Effector memory CD8-positive, alpha-beta T cell (primary cell): ENCODE measurements around the gene PMAIP1.
"Not testable (repeated sequence)": the region's sequence is repeated elsewhere in the genome, so short reads cannot be mapped to it uniquely, and the experiment has no call there.

ENCODE experiments used
- ATAC-seq: fragments of 150-1000 bp; cut with Tn5 transposase; replicated peaks from 2 replicates; pipeline ENCODE4 v1.10.0; 2021; ENCODE audit warnings: mild to moderate bottlenecking, moderate library complexity
- DNase-seq, 3 experiments: peaks; one replicate each; pipeline ENCODE4 v3.0.0; 2021
- H3K27ac Mint-ChIP-seq, 2 donors: one replicate each; pipeline ENCODE4 v1.8.0; 2022; ENCODE audit warnings: mild to moderate bottlenecking in 2 of 2, mixed read lengths in 2 of 2, moderate library complexity in 2 of 2
- H3K27me3 Mint-ChIP-seq, 2 donors: one replicate each; pipeline ENCODE4 v1.8.0; 2022; ENCODE audit warnings: mixed read lengths in 2 of 2
- H3K36me3 Mint-ChIP-seq: one replicate; pipeline ENCODE4 v1.8.0; 2022; ENCODE audit warnings: mild to moderate bottlenecking, moderate library complexity, mixed read lengths; ENCODE audit not compliant: insufficient read depth
- H3K4me1 Mint-ChIP-seq, 2 donors: one replicate each; pipeline ENCODE4 v1.8.0; 2022; ENCODE audit warnings: low read depth in 2 of 2, mixed read lengths in 2 of 2
- H3K4me3 Mint-ChIP-seq, 2 donors: one replicate each; pipeline ENCODE4 v1.8.0; 2022; ENCODE audit warnings: mild to moderate bottlenecking in 2 of 2, mixed read lengths in 2 of 2, moderate library complexity in 2 of 2
- H3K9me3 Mint-ChIP-seq, 2 donors: one replicate each; pipeline ENCODE4 v1.8.0; 2022; ENCODE audit warnings: mixed read lengths in 2 of 2

Gene PMAIP1

GRCh38 chr18:59871711-59872362, 28.0 kb upstream of the PMAIP1 start:
- ATAC-seq (no peak), DNase-seq (no peak)
- Mint-ChIP-seq H3K4me3 (no peak overlapping the region), H3K27ac (no peak overlapping the region), H3K9me3 (no peaks in the 10 kb centered on the region), H3K4me1 (no peaks in the 10 kb centered on the region), H3K36me3 (peaks cover 3% of the 10 kb centered on the region), H3K27me3 (no peaks in the 10 kb centered on the region)

GRCh38 chr18:59873641-59874040, 26.2 kb upstream of the PMAIP1 start:
- peaks cover 3% of the 10 kb centered on the region for H3K36me3 Mint-ChIP-seq
- no peaks in the 10 kb centered on the region for H3K27me3 Mint-ChIP-seq
- no peak overlapping the region for H3K27ac Mint-ChIP-seq
- no peak overlapping the region for H3K4me3 Mint-ChIP-seq
- ATAC-seq (no peak), DNase-seq (no peak)
- H3K4me1 Mint-ChIP-seq: no peaks in the 10 kb centered on the region
- H3K9me3 Mint-ChIP-seq: no peaks in the 10 kb centered on the region

GRCh38 chr18:59874166-59874565, 25.6 kb upstream of the PMAIP1 start:
- no peaks in the 10 kb centered on the region for H3K9me3 Mint-ChIP-seq
- no peaks in the 10 kb centered on the region for H3K27me3 Mint-ChIP-seq
- peaks cover 3% of the 10 kb centered on the region for H3K36me3 Mint-ChIP-seq
- H3K27ac Mint-ChIP-seq: no peak overlapping the region
- no peak for DNase-seq
- no peak overlapping the region for H3K4me3 Mint-ChIP-seq
- ATAC-seq: no peak
- H3K4me1 Mint-ChIP-seq: no peaks in the 10 kb centered on the region

- H3K36me3 Mint-ChIP-seq: no peaks in the 10 kb centered on the region
- no peaks in the 10 kb centered on the region for H3K27me3 Mint-ChIP-seq
- no peaks in the 10 kb centered on the region for H3K4me1 Mint-ChIP-seq
- H3K9me3 Mint-ChIP-seq: no peaks in the 10 kb centered on the region
- no peak overlapping the region for H3K4me3 Mint-ChIP-seq
- DNase-seq: no peak
- no peak overlapping the region for H3K27ac Mint-ChIP-seq
- peak; percentile 10 for ATAC-seq
Observed at GRCh38 chr18:59876310-59876626, 23.5 kb upstream of the PMAIP1 start.

- Mint-ChIP-seq H3K4me1 (peaks cover 8 to 9% of the 10 kb centered on the region in 2 donors), H3K9me3 (no peaks in the 10 kb centered on the region), H3K36me3 (no peaks in the 10 kb centered on the region), H3K27me3 (no peaks in the 10 kb centered on the region), H3K27ac (no peak overlapping the region), H3K4me3 (no peak overlapping the region)
- DNase-seq (no peak), ATAC-seq (no peak)
Observed at GRCh38 chr18:59877361-59877760, 22.4 kb upstream of the PMAIP1 start.

GRCh38 chr18:59878644-59879043, 21.2 kb upstream of the PMAIP1 start:
- Mint-ChIP-seq H3K9me3 (no peaks in the 10 kb centered on the region), H3K27me3 (no peaks in the 10 kb centered on the region), H3K4me3 (no peak overlapping the region)

GRCh38 chr18:59881728-59882656, 17.8 kb upstream of the PMAIP1 start:
- Mint-ChIP-seq H3K4me3 (no peak overlapping the region), H3K27ac (peak overlapping the region; percentile 71 to 79), H3K4me1 (peaks cover 18 to 22% of the 10 kb centered on the region in 2 donors), H3K9me3 (no peaks in the 10 kb centered on the region), H3K36me3 (peaks cover 3% of the 10 kb centered on the region), H3K27me3 (no peaks in the 10 kb centered on the region)
- ATAC-seq: no peak
- no peak for DNase-seq

More at GRCh38 chr18:59878644-59879043, 21.2 kb upstream of the PMAIP1 start:
- ATAC-seq: no peak
- Mint-ChIP-seq H3K4me1 (peaks cover 8 to 11% of the 10 kb centered on the region in 2 donors), H3K27ac (no peak overlapping the region), H3K36me3 (no peaks in the 10 kb centered on the region)
- no peak for DNase-seq

GRCh38 chr18:59884351-59884750, 15.4 kb upstream of the PMAIP1 start:
- ATAC-seq (no peak), DNase-seq (no peak)
- Mint-ChIP-seq H3K4me1 (peaks cover 18 to 22% of the 10 kb centered on the region in 2 donors), H3K9me3 (no peaks in the 10 kb centered on the region), H3K27ac (peak overlapping the region; percentile 29 to 41), H3K4me3 (no peak overlapping the region), H3K36me3 (peaks cover 3% of the 10 kb centered on the region), H3K27me3 (no peaks in the 10 kb centered on the region)

- Mint-ChIP-seq H3K36me3 (peaks cover 3% of the 10 kb centered on the region), H3K4me3 (peak overlapping the region; percentile 55 to 60), H3K27ac (peak overlapping the region; percentile 83 to 91), H3K27me3 (no peaks in the 10 kb centered on the region), H3K9me3 (no peaks in the 10 kb centered on the region), H3K4me1 (peaks cover 18 to 22% of the 10 kb centered on the region in 2 donors)
- DNase-seq: no peak
- ATAC-seq: peak; percentile 85
Observed at GRCh38 chr18:59885579-59886163, 14.1 kb upstream of the PMAIP1 start.

- H3K36me3 Mint-ChIP-seq, DNase-seq, H3K4me3 Mint-ChIP-seq, H3K27me3 Mint-ChIP-seq, ATAC-seq, H3K9me3 Mint-ChIP-seq: not testable (repeated sequence)
- H3K27ac Mint-ChIP-seq: peak overlapping the region; percentile 83 to 91
- peaks cover 18 to 22% of the 10 kb centered on the region in 2 donors for H3K4me1 Mint-ChIP-seq
Observed at GRCh38 chr18:59886399-59886798, 13.4 kb upstream of the PMAIP1 start.

- Mint-ChIP-seq H3K9me3 (no peaks in the 10 kb centered on the region), H3K36me3 (no peaks in the 10 kb centered on the region), H3K27ac (no peak overlapping the region), H3K27me3 (no peaks in the 10 kb centered on the region), H3K4me1 (no peaks in the 10 kb centered on the region), H3K4me3 (no peak overlapping the region)
- no peak for ATAC-seq
- no peak for DNase-seq
Observed at GRCh38 chr18:59892123-59892522, 7.7 kb upstream of the PMAIP1 start.

GRCh38 chr18:59893971-59894370, 5.8 kb upstream of the PMAIP1 start:
- H3K9me3 Mint-ChIP-seq: no peaks in the 10 kb centered on the region
- DNase-seq (no peak), ATAC-seq (no peak)
- no peak overlapping the region for H3K4me3 Mint-ChIP-seq
- no peaks in the 10 kb centered on the region for H3K36me3 Mint-ChIP-seq
- peak overlapping the region in 1 of 2 donors; percentile 85 for H3K27ac Mint-ChIP-seq
- H3K4me1 Mint-ChIP-seq: peaks cover under 1% of the 10 kb centered on the region in 2 donors
- no peaks in the 10 kb centered on the region for H3K27me3 Mint-ChIP-seq

GRCh38 chr18:59897321-59897954, 2.4 kb upstream of the PMAIP1 start:
- no peaks in the 10 kb centered on the region for H3K9me3 Mint-ChIP-seq
- peaks cover 35% of the 10 kb centered on the region for H3K36me3 Mint-ChIP-seq
- no peak overlapping the region for H3K4me3 Mint-ChIP-seq

More at GRCh38 chr18:59897321-59897954, 2.4 kb upstream of the PMAIP1 start:
- no peak for DNase-seq
- no peaks in the 10 kb centered on the region for H3K27me3 Mint-ChIP-seq
- no peak for ATAC-seq
- H3K27ac Mint-ChIP-seq: peak overlapping the region in 1 of 2 donors; percentile 35
- H3K4me1 Mint-ChIP-seq: peaks cover 15 to 22% of the 10 kb centered on the region in 2 donors
